ENCODE results near the gene STK4.

Gene STK4

DNA sequence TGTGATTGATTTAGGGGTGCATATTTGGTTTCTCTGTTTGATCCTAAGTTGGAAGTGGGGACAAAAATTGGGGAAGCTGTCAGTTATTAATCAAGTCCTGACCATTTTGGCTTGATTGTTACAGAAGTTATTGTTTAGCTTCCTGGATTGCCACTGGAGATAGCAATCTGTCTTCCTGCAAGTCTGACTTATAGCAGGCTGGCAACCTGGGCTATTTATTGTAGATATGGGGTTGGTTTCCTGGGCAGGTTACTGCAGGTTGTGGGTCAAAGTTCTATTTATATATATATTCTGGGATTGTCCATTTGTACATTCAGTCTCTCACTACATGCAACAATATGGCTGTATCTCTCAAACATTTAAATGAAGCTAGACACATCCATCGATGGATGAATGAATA lies 116.8 kb downstream of the STK4 start:
- TF ChIP-seq, protein P1, sequence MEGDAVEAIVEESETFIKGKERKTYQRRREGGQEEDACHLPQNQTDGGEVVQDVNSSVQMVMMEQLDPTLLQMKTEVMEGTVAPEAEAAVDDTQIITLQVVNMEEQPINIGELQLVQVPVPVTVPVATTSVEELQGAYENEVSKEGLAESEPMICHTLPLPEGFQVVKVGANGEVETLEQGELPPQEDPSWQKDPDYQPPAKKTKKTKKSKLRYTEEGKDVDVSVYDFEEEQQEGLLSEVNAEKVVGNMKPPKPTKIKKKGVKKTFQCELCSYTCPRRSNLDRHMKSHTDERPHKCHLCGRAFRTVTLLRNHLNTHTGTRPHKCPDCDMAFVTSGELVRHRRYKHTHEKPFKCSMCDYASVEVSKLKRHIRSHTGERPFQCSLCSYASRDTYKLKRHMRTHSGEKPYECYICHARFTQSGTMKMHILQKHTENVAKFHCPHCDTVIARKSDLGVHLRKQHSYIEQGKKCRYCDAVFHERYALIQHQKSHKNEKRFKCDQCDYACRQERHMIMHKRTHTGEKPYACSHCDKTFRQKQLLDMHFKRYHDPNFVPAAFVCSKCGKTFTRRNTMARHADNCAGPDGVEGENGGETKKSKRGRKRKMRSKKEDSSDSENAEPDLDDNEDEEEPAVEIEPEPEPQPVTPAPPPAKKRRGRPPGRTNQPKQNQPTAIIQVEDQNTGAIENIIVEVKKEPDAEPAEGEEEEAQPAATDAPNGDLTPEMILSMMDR (IDR thresholded peaks at IDR 0.05; ENCODE audit: control insufficient read depth, insufficient read depth, low read depth, low read length, missing control alignments): no peak
- DNase-seq (ENCODE audit: low read depth): no peak
- H3K4me3 ChIP-seq (ENCODE audit: control insufficient read depth, low read depth, low read length): no peak overlapping the region

GRCh38 chr20:45085289-45085688 lies 119.0 kb downstream of the STK4 start:
- no peak overlapping the region for H3K4me3 ChIP-seq (ENCODE audit: control insufficient read depth, low read depth, low read length)
- TF ChIP-seq, protein P1 (IDR thresholded peaks at IDR 0.05; ENCODE audit: control insufficient read depth, insufficient read depth, low read depth, low read length, missing control alignments): no peak

GRCh38 chr20:45085867-45086266 lies 119.6 kb downstream of the STK4 start:
- H3K4me3 ChIP-seq (ENCODE audit: control insufficient read depth, low read depth, low read length): no peak overlapping the region
- TF ChIP-seq, protein P1 (IDR thresholded peaks at IDR 0.05; ENCODE audit: control insufficient read depth, insufficient read depth, low read depth, low read length, missing control alignments): no peak
- DNase-seq (ENCODE audit: low read depth): no peak

More at GRCh38 chr20:45085289-45085688, 119.0 kb downstream of the STK4 start:
- DNase-seq (ENCODE audit: low read depth): no peak

GRCh38 chr20:45087097-45087790 lies 120.9 kb downstream of the STK4 start:
- no peak for DNase-seq (ENCODE audit: low read depth)
- no peak overlapping the region for H3K4me3 ChIP-seq (ENCODE audit: control insufficient read depth, low read depth, low read length)
- TF ChIP-seq, protein P1 (IDR thresholded peaks at IDR 0.05; ENCODE audit: control insufficient read depth, insufficient read depth, low read depth, low read length, missing control alignments): no peak

- H3K4me3 ChIP-seq (ENCODE audit: control insufficient read depth, low read depth, low read length): no peak overlapping the region
- DNase-seq (ENCODE audit: low read depth): peak; percentile 57
- TF ChIP-seq, protein P1 (IDR thresholded peaks at IDR 0.05; ENCODE audit: control insufficient read depth, insufficient read depth, low read depth, low read length, missing control alignments): no peak
These were observed 121.5 kb downstream of the STK4 start for GRCh38 chr20:45087814-45088213.

- TF ChIP-seq, protein P1 (IDR thresholded peaks at IDR 0.05; ENCODE audit: control insufficient read depth, insufficient read depth, low read depth, low read length, missing control alignments): no peak
- H3K4me3 ChIP-seq (ENCODE audit: control insufficient read depth, low read depth, low read length): no peak overlapping the region
- peak; percentile 94 for DNase-seq (ENCODE audit: low read depth)
These were observed 121.9 kb downstream of the STK4 start for GRCh38 chr20:45088247-45088646.

Data from AG09309 (cell line).